H1 (cell line): ENCODE results near the gene POMT2. TPM values are rescaled to one million over a fixed set of nuclear protein-coding genes. Genes with fewer than 3 reads are reported as not detected.

Source experiments
- TBP ChIP-seq: IDR thresholded peaks from 2 replicates; pipeline ENCODE4 v1.6.1; 2011; ENCODE audit warnings: low read depth, low read length, improper control_type of control experiment
- polyA plus RNA-seq, 7 experiments: library from polyadenylated mRNA; depleted of rRNA in 3 of 7; stranded (reverse) in 5 of 7; unstranded in 2 of 7; fragments of >200 nt in 5 of 7; fragments of 200-250 nt in 2 of 7; gene quantifications; 1 replicate in 5 of 7; 2 replicates in 1 of 7; 4 replicates in 1 of 7; pipeline versions ENCODE4 v1.2.1 to v1.2.3, GENCODE V29; 2011 to 2013; ENCODE audit warnings: missing spikeins in 2 of 7, mixed read lengths in 2 of 7
- total RNA-seq: library from RNA; stranded (reverse); fragmentation: NEBNext Ultra II Directional; extraction: Animal tissue kit (Norgen Biotek cat#: 25700); gene quantifications from 2 replicates; pipeline ENCODE4 v1.2.1, GENCODE V29; 2021

Gene POMT2
- total and polyA plus RNA-seq, 2 of the 8 experiments (the other 6 are each of a cell fraction or from before 2014, with no cell fraction given) = 20.8 to 44.9 TPM

DNA sequence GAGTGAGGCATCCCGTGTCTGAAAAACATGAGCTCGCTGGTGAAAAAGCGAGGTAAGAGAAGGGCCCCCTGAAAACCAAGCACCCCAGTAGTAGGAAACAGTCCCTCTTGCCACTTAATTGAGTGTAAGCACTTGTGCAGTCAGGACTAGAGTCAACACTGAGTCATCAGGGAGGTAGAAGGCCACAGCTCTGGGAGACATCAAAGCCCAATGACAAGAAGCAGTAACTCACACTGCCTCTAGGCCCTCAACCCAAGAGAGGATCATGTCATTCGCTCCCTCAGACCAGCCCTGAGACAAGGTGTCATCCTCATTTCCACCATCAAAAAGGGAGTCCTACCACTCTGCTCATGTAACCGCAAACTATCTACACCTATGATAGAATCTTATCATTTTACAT is 17.8 kb downstream of the POMT2 start (continued):
- TF ChIP-seq TBP = no peak
